Activated B cell treated with CpG ODN at 0.5 μM for 24 hours (primary cell): ENCODE measurements around the gene SEC62. TPM values are rescaled to one million over a fixed set of nuclear protein-coding genes. Genes with fewer than 3 reads are reported as not detected.

Experiments
- ATAC-seq: fragments of 200-7000 bp; cut with Tn5 transposase; one replicate; pipeline ENCODE4 v1.10.0; 2021; ENCODE audit warnings: low read depth, mild to moderate bottlenecking, moderate library complexity
- CTCF ChIA-PET: fragments of 350-600 bp; sonication (Branson Sonifier 250); formaldehyde crosslinking; loops from one replicate; lab custom pipeline; 2021; ENCODE audit warnings: antibody characterized with exemption; lab: Charles Lee
- POLR2A ChIA-PET: fragments of 350-600 bp; sonication (Branson Sonifier 250); formaldehyde crosslinking; loops from one replicate; lab custom pipeline; 2021; ENCODE audit warnings: antibody characterized with exemption; lab: Charles Lee
- DNase-seq: peaks from one replicate; pipeline ENCODE4 v3.0.0; 2022
- H3K27ac Mint-ChIP-seq: one replicate; pipeline ENCODE4 v1.8.0; 2020; ENCODE audit warnings: mixed read lengths
- H3K27me3 Mint-ChIP-seq: one replicate; pipeline ENCODE4 v1.8.0; 2021; ENCODE audit warnings: mixed read lengths
- H3K36me3 Mint-ChIP-seq: one replicate; pipeline ENCODE4 v1.8.0; 2021; ENCODE audit warnings: low read depth, mixed read lengths
- H3K4me1 Mint-ChIP-seq: one replicate; pipeline ENCODE4 v1.8.0; 2021; ENCODE audit warnings: mixed read lengths
- H3K4me3 Mint-ChIP-seq: one replicate; pipeline ENCODE4 v1.8.0; 2020; ENCODE audit warnings: mild to moderate bottlenecking, mixed read lengths
- H3K9me3 Mint-ChIP-seq: one replicate; pipeline ENCODE4 v1.8.0; 2020; ENCODE audit warnings: mixed read lengths
- intact Hi-C: fragments of 100-400 bp; cut with micrococcal nuclease; formaldehyde crosslinking; loops from one replicate; pipeline ENCODE4 v1.15.1; 2024
- total RNA-seq: library from RNA; stranded (reverse); gene quantifications from 2 replicates; pipeline ENCODE4 v1.2.3, GENCODE V29; 2022
- TF ChIP-seq, protein P1 (sequence below): fragments of 200-600 bp; IDR thresholded peaks from one replicate; pipeline ENCODE4 v1.8.0; 2022; ENCODE audit warnings: antibody characterized with exemption, mild to moderate bottlenecking

Gene SEC62
- total RNA-seq, 1 donor from 2014 or later: 165 TPM

DNA sequence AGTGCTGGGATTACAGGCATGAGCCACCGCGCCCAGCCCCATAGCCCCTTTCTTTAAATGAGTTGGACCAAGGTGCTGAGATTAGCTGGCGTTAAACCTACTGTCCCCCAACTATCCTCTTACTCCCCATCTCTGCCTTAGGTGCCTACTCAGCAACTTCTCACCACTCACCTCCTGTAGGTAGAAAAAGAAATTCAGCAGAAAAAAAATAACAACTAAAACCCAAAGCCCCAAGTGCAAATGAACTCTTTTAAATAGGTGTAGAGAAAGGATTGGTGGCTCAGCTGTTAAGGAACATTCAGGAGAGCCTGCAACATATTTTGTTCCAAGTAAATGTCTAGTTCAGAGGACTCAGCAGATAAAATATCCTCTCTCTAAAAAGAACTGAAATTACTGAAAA lies 35.8 kb upstream of the SEC62 start:
- ATAC-seq (no peak), DNase-seq (no peak)
- Mint-ChIP-seq H3K27me3 (no peaks in the 10 kb centered on the region), H3K36me3 (no peaks in the 10 kb centered on the region), H3K4me3 (no peak overlapping the region), H3K4me1 (peaks cover 52% of the 10 kb centered on the region), H3K27ac (peak overlapping the region; percentile 95), H3K9me3 (peaks cover 6% of the 10 kb centered on the region)
- TF ChIP-seq, protein P1, sequence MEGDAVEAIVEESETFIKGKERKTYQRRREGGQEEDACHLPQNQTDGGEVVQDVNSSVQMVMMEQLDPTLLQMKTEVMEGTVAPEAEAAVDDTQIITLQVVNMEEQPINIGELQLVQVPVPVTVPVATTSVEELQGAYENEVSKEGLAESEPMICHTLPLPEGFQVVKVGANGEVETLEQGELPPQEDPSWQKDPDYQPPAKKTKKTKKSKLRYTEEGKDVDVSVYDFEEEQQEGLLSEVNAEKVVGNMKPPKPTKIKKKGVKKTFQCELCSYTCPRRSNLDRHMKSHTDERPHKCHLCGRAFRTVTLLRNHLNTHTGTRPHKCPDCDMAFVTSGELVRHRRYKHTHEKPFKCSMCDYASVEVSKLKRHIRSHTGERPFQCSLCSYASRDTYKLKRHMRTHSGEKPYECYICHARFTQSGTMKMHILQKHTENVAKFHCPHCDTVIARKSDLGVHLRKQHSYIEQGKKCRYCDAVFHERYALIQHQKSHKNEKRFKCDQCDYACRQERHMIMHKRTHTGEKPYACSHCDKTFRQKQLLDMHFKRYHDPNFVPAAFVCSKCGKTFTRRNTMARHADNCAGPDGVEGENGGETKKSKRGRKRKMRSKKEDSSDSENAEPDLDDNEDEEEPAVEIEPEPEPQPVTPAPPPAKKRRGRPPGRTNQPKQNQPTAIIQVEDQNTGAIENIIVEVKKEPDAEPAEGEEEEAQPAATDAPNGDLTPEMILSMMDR: no peak
- intact Hi-C loops: loop anchor here (1.0 to 2.0 kb wide), 4 partner anchors 35 to 123 kb away; partner anchors contain the start of gene SEC62
- ChIA-PET POLR2A (interaction anchor here (0.7 to 9.3 kb wide), 11 partner anchors 15 to 425 kb away, joined by 3 to 267 read pairs (median 6); partner anchors contain the start of genes LRRC34, LRRIQ4, MYNN and SEC62), CTCF (interaction anchor here (0.6 to 6.2 kb wide), 18 partner anchors 8 to 168 kb away, joined by 3 to 127 read pairs (median 4); partner anchors contain the start of genes LRRC34, LRRIQ4 and SEC62)

DNA sequence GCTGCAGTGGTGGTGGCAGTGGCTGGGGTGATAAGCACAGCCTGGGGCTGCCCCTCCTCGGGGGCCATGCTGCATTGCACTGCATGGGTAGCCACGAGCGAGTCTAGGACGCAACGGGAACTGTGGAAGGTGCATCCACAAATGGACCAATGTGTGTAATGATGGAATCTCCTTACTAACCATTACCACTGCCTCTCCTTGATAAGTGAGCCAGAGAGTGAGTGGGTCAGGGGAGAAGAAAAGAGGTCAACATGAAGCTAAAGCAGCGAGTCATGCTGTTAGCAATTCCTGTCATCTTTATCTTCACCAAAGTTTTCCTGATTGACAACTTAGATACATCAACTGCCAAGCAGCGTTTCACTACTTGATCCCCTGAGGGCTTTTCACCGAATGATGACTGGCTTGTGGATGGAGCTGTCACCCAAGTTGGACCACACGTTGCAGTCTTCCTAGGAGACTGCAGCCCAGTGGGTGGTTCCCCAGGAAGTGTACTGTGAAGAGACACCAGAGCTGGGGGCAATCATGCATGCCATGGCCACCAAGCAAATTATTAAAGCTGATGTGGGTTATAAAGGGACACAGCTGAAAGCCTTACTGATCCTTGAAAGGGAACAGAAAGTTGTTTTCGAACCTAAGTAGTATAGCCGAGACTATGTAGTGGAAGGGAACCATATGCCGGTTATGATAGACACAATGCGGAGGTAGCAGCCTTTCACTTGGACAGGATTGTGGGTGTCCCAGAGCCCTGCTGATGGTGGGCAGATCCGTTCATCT lies 34.7 kb upstream of the SEC62 start:
- DNase-seq: peak; percentile 55

DNA sequence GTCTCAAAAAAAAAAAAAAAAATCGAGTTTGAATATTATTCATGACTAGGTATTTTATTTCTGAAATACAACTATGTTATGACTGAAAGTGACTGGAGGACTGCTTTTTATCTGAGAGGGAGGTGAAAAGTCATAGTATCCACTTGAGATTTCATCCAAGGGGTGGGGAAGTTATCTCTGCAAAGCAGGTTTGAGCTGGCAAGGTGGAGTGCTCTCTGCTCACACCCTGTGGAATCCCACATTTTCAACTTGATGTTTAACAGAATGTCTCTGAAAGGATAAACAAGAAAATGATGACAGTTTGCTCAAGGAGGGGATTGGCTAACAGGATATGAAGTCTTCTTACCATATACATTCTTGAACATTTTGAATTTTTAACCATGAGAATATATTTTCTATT lies 27.3 kb upstream of the SEC62 start:
- Mint-ChIP-seq H3K4me3 (peak overlapping the region; percentile 41), H3K9me3 (no peaks in the 10 kb centered on the region), H3K4me1 (peaks cover 72% of the 10 kb centered on the region), H3K27me3 (no peaks in the 10 kb centered on the region), H3K27ac (peak overlapping the region; percentile 94), H3K36me3 (no peaks in the 10 kb centered on the region)
- ChIA-PET POLR2A (interaction anchor here (0.7 to 14.4 kb wide), 9 partner anchors 6 to 178 kb away, joined by 3 to 305 read pairs (median 10); partner anchors contain the start of genes LRRC34, LRRIQ4 and SEC62), CTCF (interaction anchor here (1.5 kb wide), 1 partner anchor 9 kb away, joined by 4 read pairs; no protein-coding TSS in a partner anchor)
- intact Hi-C loops: no loop called here
- no peak for DNase-seq
- no peak for ATAC-seq
- TF ChIP-seq, protein P1: no peak

More for the DNA sequence above, 34.7 kb upstream of the SEC62 start:
- H3K4me1 Mint-ChIP-seq: peaks cover 52% of the 10 kb centered on the region
- peaks cover 6% of the 10 kb centered on the region for H3K9me3 Mint-ChIP-seq
- H3K27ac Mint-ChIP-seq: peak overlapping the region; percentile 95
- ChIA-PET POLR2A (interaction anchor here (0.5 to 9.3 kb wide), 27 partner anchors 14 to 426 kb away, joined by 3 to 267 read pairs (median 5); partner anchors contain the start of genes ACTRT3, GPR160, LRRC34 and LRRIQ4), CTCF (interaction anchor here (0.7 to 6.2 kb wide), 11 partner anchors 9 to 122 kb away, joined by 3 to 127 read pairs (median 4); partner anchors contain the start of gene SEC62)
- H3K36me3 Mint-ChIP-seq: no peaks in the 10 kb centered on the region
- H3K4me3 Mint-ChIP-seq: peak overlapping the region; percentile 70
- TF ChIP-seq, protein P1: no peak
- intact Hi-C loops: loop anchor here (1.0 to 2.0 kb wide), 6 partner anchors 8 to 167 kb away; partner anchors contain the start of gene TERC
- peak; percentile 88 for ATAC-seq
- H3K27me3 Mint-ChIP-seq: no peaks in the 10 kb centered on the region

DNA sequence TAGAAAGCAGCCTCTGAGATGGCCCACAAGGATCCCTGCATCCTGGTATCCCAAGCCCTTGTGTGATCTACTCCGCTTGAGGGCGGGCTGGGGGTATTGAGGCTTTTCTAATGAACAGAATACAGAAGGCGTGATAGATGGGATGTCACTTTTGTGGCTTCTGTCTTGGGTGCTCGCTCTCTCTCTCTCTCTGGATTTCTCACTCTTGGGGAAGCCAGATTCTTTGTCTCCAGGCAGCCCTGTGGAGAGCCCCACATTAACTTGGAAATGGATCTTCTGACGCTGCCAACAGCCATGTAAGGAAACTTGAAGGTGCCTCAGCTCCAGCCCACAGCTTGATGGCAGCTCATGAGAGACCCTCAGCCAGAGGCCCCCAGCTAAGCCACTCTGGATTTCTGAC lies 26.9 kb upstream of the SEC62 start:
- POLR2A ChIA-PET: interaction anchor here (0.7 to 14.4 kb wide), 8 partner anchors 6 to 178 kb away, joined by 3 to 305 read pairs (median 12); partner anchors contain the start of genes LRRC34, LRRIQ4 and SEC62
- no peaks in the 10 kb centered on the region for H3K9me3 Mint-ChIP-seq
- H3K4me3 Mint-ChIP-seq: peak overlapping the region; percentile 68
- DNase-seq: no peak
- no peak for ATAC-seq
- peak overlapping the region; percentile 94 for H3K27ac Mint-ChIP-seq
- H3K27me3 Mint-ChIP-seq: no peaks in the 10 kb centered on the region
- CTCF ChIA-PET: interaction anchor here (1.5 to 1.7 kb wide), 2 partner anchors 9 to 27 kb away, joined by 4 to 5 read pairs; partner anchors contain the start of gene SEC62
- no peaks in the 10 kb centered on the region for H3K36me3 Mint-ChIP-seq
- TF ChIP-seq, protein P1: no peak
- H3K4me1 Mint-ChIP-seq: peaks cover 72% of the 10 kb centered on the region
- intact Hi-C loops: loop anchor here (1.0 to 2.0 kb wide), 3 partner anchors 7 to 75 kb away; no protein-coding TSS in a partner anchor
